Nucleus accumbens (tissue), 56 donors: ENCODE data around the gene TRIM47.
"Not testable (repeated sequence)": the region's sequence is repeated elsewhere in the genome, so short reads cannot be mapped to it uniquely, and the experiment has no call there.

Source experiments
- DNase-seq, 56 donors: peaks; one replicate each; lab custom pipeline; 2025; lab: John Stamatoyannopoulos, UW

The TRIM47 gene

GRCh38 chr17:75873587-75874322 lies 4.6 kb downstream of the TRIM47 start:
- DNase-seq = no peak

- peak in 20 of 56 donors; percentile 18 to 62 (median 40) for DNase-seq
Measured at GRCh38 chr17:75872434-75873351, 5.7 kb downstream of the TRIM47 start.

- DNase-seq = not testable (repeated sequence)
Measured at GRCh38 chr17:75870228-75870627, 8.2 kb downstream of the TRIM47 start.

- DNase-seq = peak in 52 of 56 donors; percentile 56 to 94 (median 79)
Measured at GRCh38 chr17:75869282-75870141, 8.9 kb downstream of the TRIM47 start.

- DNase-seq = peak in 2 of 56 donors; percentile 27 to 41
Measured at GRCh38 chr17:75868730-75869281, 9.6 kb downstream of the TRIM47 start.

- DNase-seq = not testable (repeated sequence)
Measured at GRCh38 chr17:75865404-75866188, 12.8 kb downstream of the TRIM47 start.

GRCh38 chr17:75864887-75865286 lies 13.5 kb downstream of the TRIM47 start:
- not testable (repeated sequence) for DNase-seq

- no peak for DNase-seq
Measured at GRCh38 chr17:75864448-75864871, 13.9 kb downstream of the TRIM47 start.

GRCh38 chr17:75861927-75862317 lies 16.5 kb downstream of the TRIM47 start:
- DNase-seq = no peak

GRCh38 chr17:75859358-75859757 lies 19.0 kb downstream of the TRIM47 start:
- not testable (repeated sequence) for DNase-seq

- DNase-seq = peak in 17 of 56 donors; percentile 40 to 73 (median 62)
Measured at GRCh38 chr17:75856062-75856756, 22.2 kb downstream of the TRIM47 start.

- peak; percentile 88 to 100 (median 99) for DNase-seq
Measured at GRCh38 chr17:75855310-75856061, 22.9 kb downstream of the TRIM47 start, which contains the start of gene WBP2. Gene WBP2 (minus strand): TSS chr17:75855335. CDS start chr17:75855297, 38 bp downstream.

GRCh38 chr17:75854881-75855309 lies 23.5 kb downstream of the TRIM47 start:
- DNase-seq = peak in 7 of 56 donors; percentile 58 to 81 (median 78)

- DNase-seq = peak in 2 of 56 donors; percentile 6 to 48
Measured at GRCh38 chr17:75854101-75854748, 24.2 kb downstream of the TRIM47 start.

- DNase-seq = no peak
Measured at GRCh38 chr17:75853433-75853832, 24.9 kb downstream of the TRIM47 start.

- peak in 8 of 56 donors; percentile 22 to 69 (median 40) for DNase-seq
Measured at GRCh38 chr17:75851693-75851991, 26.7 kb downstream of the TRIM47 start.
